ENCODE results near the gene CFI.
"Not testable (repeated sequence)": the region's sequence is repeated elsewhere in the genome, so short reads cannot be mapped to it uniquely, and the experiment has no call there.

The CFI gene

GRCh38 chr4:109795059-109795458, 6.7 kb downstream of the CFI start:
- no peak for DNase-seq

GRCh38 chr4:109787807-109788206, 14.0 kb downstream of the CFI start:
- no peak for DNase-seq

- DNase-seq = no peak
Measured at GRCh38 chr4:109786846-109787245, 15.0 kb downstream of the CFI start.

GRCh38 chr4:109782092-109782491, 19.7 kb downstream of the CFI start:
- DNase-seq = not testable (repeated sequence)

- no peak for DNase-seq
Measured at GRCh38 chr4:109764789-109765402, 36.9 kb downstream of the CFI start.

- DNase-seq = no peak
Measured at GRCh38 chr4:109764376-109764775, 37.4 kb downstream of the CFI start.

GRCh38 chr4:109760682-109761081, 41.1 kb downstream of the CFI start:
- no peak for DNase-seq

GRCh38 chr4:109755656-109756055, 46.1 kb downstream of the CFI start:
- no peak for DNase-seq

- DNase-seq = no peak
Measured at GRCh38 chr4:109754093-109754857, 47.5 kb downstream of the CFI start.

GRCh38 chr4:109752525-109752924, 49.3 kb downstream of the CFI start:
- no peak for DNase-seq

GRCh38 chr4:109751852-109752251, 49.9 kb downstream of the CFI start:
- DNase-seq = no peak

GRCh38 chr4:109750652-109751244, 51.1 kb downstream of the CFI start:
- DNase-seq = no peak

- no peak for DNase-seq
Measured at GRCh38 chr4:109749388-109750082, 52.3 kb downstream of the CFI start.

- no peak for DNase-seq
Measured at GRCh38 chr4:109748114-109748513, 53.7 kb downstream of the CFI start.

- no peak for DNase-seq
Measured at GRCh38 chr4:109746728-109747127, 55.1 kb downstream of the CFI start.

GRCh38 chr4:109745830-109746229, 56.0 kb downstream of the CFI start:
- no peak for DNase-seq

GRCh38 chr4:109739547-109739946, 62.3 kb downstream of the CFI start:
- no peak for DNase-seq

GRCh38 chr4:109738104-109738872, 63.5 kb downstream of the CFI start:
- DNase-seq = no peak

- DNase-seq = peak; percentile 35
Measured at GRCh38 chr4:109735566-109736365, 66.0 kb downstream of the CFI start.

GRCh38 chr4:109733728-109734127, 68.1 kb downstream of the CFI start:
- peak; percentile 11 for DNase-seq

All from fibroblast of skin of back (primary cell).